ES-I3 (cell line): ENCODE measurements around the gene RHBDL3.

ENCODE experiments used
- H3K36me3 ChIP-seq: 2 replicates; pipeline ENCODE4 v1.6.1; 2013; ENCODE audit warnings: mild to moderate bottlenecking, low read length, control low read depth, moderate library complexity; ENCODE audit not compliant: insufficient read depth
- H3K4me1 ChIP-seq: 2 replicates; pipeline ENCODE4 v1.6.1; 2013; ENCODE audit warnings: mild to moderate bottlenecking, control low read depth, low read length; ENCODE audit not compliant: insufficient read depth
- H3K9ac ChIP-seq: 2 replicates; pipeline ENCODE4 v1.6.1; 2013; ENCODE audit warnings: low read depth, mild to moderate bottlenecking, low read length, moderate library complexity
- H3K9me3 ChIP-seq: 2 replicates; pipeline ENCODE4 v1.6.1; 2013; ENCODE audit warnings: mild to moderate bottlenecking, low read length, moderate library complexity; ENCODE audit not compliant: control insufficient read depth, insufficient read depth

The RHBDL3 gene

GRCh38 chr17:32275060-32276042 is 9.7 kb downstream of the RHBDL3 start:
- Histone ChIP-seq H3K36me3 (no peaks in the 10 kb centered on the region), H3K4me1 (peaks cover 30% of the 10 kb centered on the region), H3K9ac (no peak overlapping the region), H3K9me3 (no peaks in the 10 kb centered on the region)

GRCh38 chr17:32276171-32276601 is 10.6 kb downstream of the RHBDL3 start:
- Histone ChIP-seq H3K36me3 (no peaks in the 10 kb centered on the region), H3K4me1 (peaks cover 37% of the 10 kb centered on the region), H3K9ac (no peak overlapping the region), H3K9me3 (no peaks in the 10 kb centered on the region)

GRCh38 chr17:32277284-32277683 is 11.7 kb downstream of the RHBDL3 start:
- Histone ChIP-seq H3K9me3 (no peaks in the 10 kb centered on the region), H3K9ac (no peak overlapping the region), H3K36me3 (no peaks in the 10 kb centered on the region), H3K4me1 (peaks cover 36% of the 10 kb centered on the region)

GRCh38 chr17:32278815-32279214 is 13.2 kb downstream of the RHBDL3 start:
- H3K9me3 ChIP-seq = no peaks in the 10 kb centered on the region
- peaks cover 36% of the 10 kb centered on the region for H3K4me1 ChIP-seq

GRCh38 chr17:32279891-32280716 is 14.5 kb downstream of the RHBDL3 start:
- Histone ChIP-seq H3K9ac (no peak overlapping the region), H3K4me1 (peaks cover 30% of the 10 kb centered on the region), H3K36me3 (no peaks in the 10 kb centered on the region), H3K9me3 (no peaks in the 10 kb centered on the region)

More at GRCh38 chr17:32278815-32279214, 13.2 kb downstream of the RHBDL3 start:
- no peaks in the 10 kb centered on the region for H3K36me3 ChIP-seq
- no peak overlapping the region for H3K9ac ChIP-seq

- H3K4me1 ChIP-seq = peaks cover 21% of the 10 kb centered on the region
- no peak overlapping the region for H3K9ac ChIP-seq
- H3K36me3 ChIP-seq = no peaks in the 10 kb centered on the region
- no peaks in the 10 kb centered on the region for H3K9me3 ChIP-seq
Observed at GRCh38 chr17:32281011-32281451, 15.4 kb downstream of the RHBDL3 start.

GRCh38 chr17:32283745-32284201 is 18.1 kb downstream of the RHBDL3 start:
- no peaks in the 10 kb centered on the region for H3K9me3 ChIP-seq
- H3K4me1 ChIP-seq = peaks cover 30% of the 10 kb centered on the region
- H3K36me3 ChIP-seq = no peaks in the 10 kb centered on the region
- no peak overlapping the region for H3K9ac ChIP-seq

- Histone ChIP-seq H3K9ac (no peak overlapping the region), H3K9me3 (no peaks in the 10 kb centered on the region), H3K36me3 (no peaks in the 10 kb centered on the region), H3K4me1 (peaks cover 33% of the 10 kb centered on the region)
Observed at GRCh38 chr17:32285306-32285705, 19.7 kb downstream of the RHBDL3 start.

- Histone ChIP-seq H3K4me1 (peaks cover 32% of the 10 kb centered on the region), H3K9me3 (no peaks in the 10 kb centered on the region), H3K9ac (no peak overlapping the region), H3K36me3 (no peaks in the 10 kb centered on the region)
Observed at GRCh38 chr17:32285746-32286517, 20.3 kb downstream of the RHBDL3 start.

- peaks cover 29% of the 10 kb centered on the region for H3K4me1 ChIP-seq
- no peaks in the 10 kb centered on the region for H3K36me3 ChIP-seq
Observed at GRCh38 chr17:32286518-32286900, 20.9 kb downstream of the RHBDL3 start.

GRCh38 chr17:32287804-32288511 is 22.3 kb downstream of the RHBDL3 start:
- peaks cover 27% of the 10 kb centered on the region for H3K4me1 ChIP-seq
- H3K9me3 ChIP-seq = no peaks in the 10 kb centered on the region
- H3K9ac ChIP-seq = no peak overlapping the region
- H3K36me3 ChIP-seq = no peaks in the 10 kb centered on the region

More at GRCh38 chr17:32286518-32286900, 20.9 kb downstream of the RHBDL3 start:
- Histone ChIP-seq H3K9ac (no peak overlapping the region), H3K9me3 (no peaks in the 10 kb centered on the region)

GRCh38 chr17:32288615-32289014 is 23.0 kb downstream of the RHBDL3 start:
- H3K36me3 ChIP-seq = no peaks in the 10 kb centered on the region
- no peak overlapping the region for H3K9ac ChIP-seq
- H3K9me3 ChIP-seq = no peaks in the 10 kb centered on the region
- H3K4me1 ChIP-seq = peaks cover 27% of the 10 kb centered on the region

- peaks cover 27% of the 10 kb centered on the region for H3K4me1 ChIP-seq
- H3K9me3 ChIP-seq = no peaks in the 10 kb centered on the region
- no peak overlapping the region for H3K9ac ChIP-seq
- no peaks in the 10 kb centered on the region for H3K36me3 ChIP-seq
Observed at GRCh38 chr17:32289471-32290070, 23.9 kb downstream of the RHBDL3 start.
